Neuronal stem cell (in vitro differentiated cells): ENCODE measurements around the gene ACTL7B.
A peak's percentile ranks its signal among the peaks of the same experiment; 100 is the strongest.

Source experiments
- DNase-seq: peaks from one replicate; pipeline ENCODE4 v3.0.0-alpha.2; 2013; ENCODE audit warnings: low spot score
- H2AFZ ChIP-seq: one replicate; pipeline ENCODE4 v1.6.1; 2013; ENCODE audit warnings: mild to moderate bottlenecking, low read length, inconsistent platforms
- H2AK5ac ChIP-seq: 2 replicates; pipeline ENCODE4 v1.6.1; 2013; ENCODE audit warnings: low read depth, mild to moderate bottlenecking, inconsistent platforms, low read length, moderate library complexity, mixed read lengths
- H2BK120ac ChIP-seq: 2 replicates; pipeline ENCODE4 v1.6.1; 2013; ENCODE audit warnings: low read depth, mild to moderate bottlenecking, inconsistent platforms, low read length, moderate library complexity, mixed read lengths
- H2BK12ac ChIP-seq: one replicate; pipeline ENCODE4 v1.6.1; 2013; ENCODE audit warnings: low read length, inconsistent platforms
- H2BK15ac ChIP-seq: 2 replicates; pipeline ENCODE4 v1.6.1; 2013; ENCODE audit warnings: mild to moderate bottlenecking, low read length, inconsistent platforms, mixed read lengths
- H2BK5ac ChIP-seq: one replicate; pipeline ENCODE4 v1.6.1; 2013; ENCODE audit warnings: inconsistent platforms, mild to moderate bottlenecking, low read length, moderate library complexity
- H3K14ac ChIP-seq: one replicate; pipeline ENCODE4 v1.6.1; 2013; ENCODE audit warnings: low read length, inconsistent platforms
- H3K18ac ChIP-seq: 2 replicates; pipeline ENCODE4 v1.6.1; 2013; ENCODE audit warnings: low read length, inconsistent platforms
- H3K23ac ChIP-seq: 2 replicates; pipeline ENCODE4 v1.6.1; 2013; ENCODE audit warnings: low read depth, mild to moderate bottlenecking, mixed read lengths, low read length, inconsistent platforms; ENCODE audit not compliant: poor library complexity
- H3K27ac ChIP-seq: replicated peaks from 3 replicates; pipeline ENCODE4 v1.5.1; 2013; ENCODE audit warnings: low read length, inconsistent platforms
- H3K27me3 ChIP-seq, 3 experiments: 2 replicates each; pipeline ENCODE4 v1.6.1; 2013; ENCODE audit warnings: low read length in 3 of 3, mild to moderate bottlenecking in 2 of 3, inconsistent platforms in 1 of 3, low read depth in 1 of 3, mixed read lengths in 1 of 3, moderate library complexity in 1 of 3; ENCODE audit not compliant: control insufficient read depth in 3 of 3, insufficient read depth in 3 of 3
- H3K36me3 ChIP-seq, 2 donors: replicated peaks in 1 of 2; 2 replicates each; pipeline ENCODE4 v1.6.1; 2013; ENCODE audit warnings: low read length in 2 of 2; ENCODE audit not compliant: control insufficient read depth in 2 of 2, insufficient read depth in 2 of 2
- H3K4ac ChIP-seq: 2 replicates; pipeline ENCODE4 v1.6.1; 2013; ENCODE audit warnings: inconsistent platforms, mild to moderate bottlenecking, low read length, moderate library complexity
- H3K4me1 ChIP-seq, 2 donors: 1 replicate in 1 of 2; 2 replicates in 1 of 2; pipeline ENCODE4 v1.6.1; 2013; ENCODE audit warnings: low read length in 2 of 2, low read depth in 1 of 2; ENCODE audit not compliant: control insufficient read depth in 2 of 2, insufficient read depth in 1 of 2
- H3K4me2 ChIP-seq: one replicate; pipeline ENCODE4 v1.6.1; 2013; ENCODE audit warnings: mild to moderate bottlenecking, low read length, inconsistent platforms; ENCODE audit not compliant: insufficient read depth, poor library complexity, severe bottlenecking
- H3K4me3 ChIP-seq, 2 donors: 2 replicates each; pipeline ENCODE4 v1.5.1; 2013; ENCODE audit warnings: low read length in 2 of 2, mild to moderate bottlenecking in 2 of 2, inconsistent platforms in 1 of 2, moderate library complexity in 1 of 2
- H3K79me1 ChIP-seq: one replicate; pipeline ENCODE4 v1.6.1; 2013; ENCODE audit warnings: low read depth, mild to moderate bottlenecking, inconsistent platforms, low read length, moderate library complexity
- H3K9ac ChIP-seq: one replicate; pipeline ENCODE4 v1.6.1; 2013; ENCODE audit warnings: mild to moderate bottlenecking, low read depth, low read length, inconsistent platforms; ENCODE audit not compliant: poor library complexity
- H3K9me3 ChIP-seq, 2 donors: replicated peaks in 1 of 2; 2 replicates each; pipeline versions ENCODE3 to v1.6.1; 2013; ENCODE audit warnings: low read length in 2 of 2, mild to moderate bottlenecking in 2 of 2, inconsistent platforms in 1 of 2, low read depth in 1 of 2, mixed read lengths in 1 of 2, moderate library complexity in 1 of 2; ENCODE audit not compliant: control insufficient read depth in 2 of 2, insufficient read depth in 1 of 2
- H4K8ac ChIP-seq: one replicate; pipeline ENCODE4 v1.6.1; 2013; ENCODE audit warnings: low read depth, mild to moderate bottlenecking, inconsistent platforms, low read length, moderate library complexity
- H4K91ac ChIP-seq: one replicate; pipeline ENCODE4 v1.6.1; 2013; ENCODE audit warnings: low read length, low read depth, mild to moderate bottlenecking, inconsistent platforms; ENCODE audit not compliant: poor library complexity
- WGBS, 2 donors: extraction: QIAGEN DNeasy Blood & Tissue Kit; methylation state at CpG; one replicate each; pipeline ENCODE4 v1.1.7; 2013; ENCODE audit warnings: missing lambda C conversion rate in 2 of 2, mixed read lengths in 1 of 2; ENCODE audit not compliant: insufficient read length in 2 of 2, insufficient replicate concordance in 1 of 2; ENCODE audit errors: extremely low coverage in 2 of 2; 5-methylcytosine and 5-hydroxymethylcytosine counted together

Gene ACTL7B

GRCh38 chr9:108838017-108838416 lies 17.8 kb downstream of the ACTL7B start:
- Histone ChIP-seq H3K4me3 (no peak overlapping the region), H3K36me3 (no peaks in the 10 kb centered on the region), H3K27me3 (peaks cover 0 to under 1% (median 0%) of the 10 kb centered on the region in 3 experiments), H4K8ac (no peak overlapping the region), H3K14ac (no peak overlapping the region), H3K4ac (no peak overlapping the region), H3K23ac (no peak overlapping the region), H4K91ac (no peak overlapping the region), H3K18ac (no peak overlapping the region), H3K9ac (no peak overlapping the region), H3K79me1 (no peaks in the 10 kb centered on the region), H3K9me3 (no peaks in the 10 kb centered on the region), H2BK15ac (no peak overlapping the region), H2BK12ac (no peak overlapping the region), H2AFZ (no peak overlapping the region), H3K4me2 (no peak overlapping the region), H3K4me1 (peaks cover 0 to 1% of the 10 kb centered on the region in 2 donors), H2BK5ac (no peak overlapping the region), H2AK5ac (no peak overlapping the region), H2BK120ac (no peak overlapping the region), H3K27ac (no peak overlapping the region)
- no peak for DNase-seq
- no CpG with 5 or more reads among the region's 6 CpGs for WGBS, 2 donors

DNA sequence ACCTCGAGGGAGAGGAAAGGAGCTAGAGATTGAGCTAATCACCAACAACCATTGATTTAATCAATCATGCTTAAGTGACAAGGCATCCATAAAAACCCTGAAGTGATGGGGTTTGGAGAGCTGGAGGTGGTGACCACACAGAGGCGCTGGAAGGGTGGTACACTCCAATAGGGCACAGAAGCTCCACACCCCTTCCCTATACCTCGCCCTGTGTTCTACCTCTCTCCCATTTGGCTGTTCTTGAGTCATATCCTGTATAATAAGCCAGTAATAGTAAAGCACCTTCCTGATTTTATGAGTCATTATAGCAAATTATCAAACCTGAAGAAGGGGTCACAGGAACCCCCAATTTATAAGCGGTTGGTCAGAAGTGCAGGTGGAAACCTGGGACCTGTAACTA lies 18.3 kb downstream of the ACTL7B start:
- Histone ChIP-seq H2BK15ac (no peak overlapping the region), H3K9me3 (no peaks in the 10 kb centered on the region), H3K9ac (no peak overlapping the region), H2BK5ac (no peak overlapping the region), H3K14ac (no peak overlapping the region), H3K23ac (no peak overlapping the region), H4K8ac (no peak overlapping the region), H3K27me3 (no peaks in the 10 kb centered on the region), H3K4me2 (no peak overlapping the region), H4K91ac (no peak overlapping the region), H3K79me1 (no peaks in the 10 kb centered on the region), H3K4me1 (peaks cover 0 to 1% of the 10 kb centered on the region in 2 donors), H3K36me3 (no peaks in the 10 kb centered on the region), H2BK12ac (no peak overlapping the region), H3K4me3 (no peak overlapping the region), H3K4ac (no peak overlapping the region), H3K27ac (no peak overlapping the region), H2AK5ac (no peak overlapping the region), H3K18ac (no peak overlapping the region), H2BK120ac (no peak overlapping the region), H2AFZ (no peak overlapping the region)
- no peak for DNase-seq
- no CpG with 5 or more reads among the region's 4 CpGs for WGBS, 2 donors

GRCh38 chr9:108836781-108837180 lies 19.0 kb downstream of the ACTL7B start:
- no peak overlapping the region for H3K27ac ChIP-seq
- H3K79me1 ChIP-seq, result no peaks in the 10 kb centered on the region
- no peak overlapping the region for H3K14ac ChIP-seq
- H4K8ac ChIP-seq, result no peak overlapping the region
- H3K27me3 ChIP-seq, result no peaks in the 10 kb centered on the region
- H3K4me2 ChIP-seq, result no peak overlapping the region
- WGBS, 2 donors, result no CpG with 5 or more reads among the region's 5 CpGs
- no peak for DNase-seq
- H3K4me1 ChIP-seq, result peaks cover 0 to 1% of the 10 kb centered on the region in 2 donors
- H3K18ac ChIP-seq, result no peak overlapping the region
- H2BK12ac ChIP-seq, result no peak overlapping the region
- H4K91ac ChIP-seq, result no peak overlapping the region
- H3K36me3 ChIP-seq, result no peaks in the 10 kb centered on the region
- no peak overlapping the region for H3K9ac ChIP-seq
- no peak overlapping the region for H3K4ac ChIP-seq
- H3K23ac ChIP-seq, result no peak overlapping the region
- H2BK15ac ChIP-seq, result no peak overlapping the region
- H3K9me3 ChIP-seq, result no peaks in the 10 kb centered on the region
- no peak overlapping the region for H2BK120ac ChIP-seq
- H3K4me3 ChIP-seq, result no peak overlapping the region
- no peak overlapping the region for H2AK5ac ChIP-seq
- no peak overlapping the region for H2BK5ac ChIP-seq
- no peak overlapping the region for H2AFZ ChIP-seq

GRCh38 chr9:108836319-108836718 lies 19.5 kb downstream of the ACTL7B start:
- no peak overlapping the region for H4K8ac ChIP-seq
- H2AFZ ChIP-seq, result peak overlapping the region; percentile 52
- no peaks in the 10 kb centered on the region for H3K9me3 ChIP-seq
- no peak overlapping the region for H3K4ac ChIP-seq
- DNase-seq, result no peak
- H3K27me3 ChIP-seq, result no peaks in the 10 kb centered on the region
- H2AK5ac ChIP-seq, result no peak overlapping the region
- no peak overlapping the region for H3K4me3 ChIP-seq
- no peak overlapping the region for H4K91ac ChIP-seq
- H3K36me3 ChIP-seq, result no peaks in the 10 kb centered on the region
- no peaks in the 10 kb centered on the region for H3K79me1 ChIP-seq
- no peak overlapping the region for H3K18ac ChIP-seq
- no CpG with 5 or more reads among the region's 9 CpGs for WGBS, 2 donors
- no peak overlapping the region for H2BK12ac ChIP-seq
- no peak overlapping the region for H3K14ac ChIP-seq
- no peak overlapping the region for H2BK5ac ChIP-seq
- no peak overlapping the region for H3K9ac ChIP-seq
- H2BK15ac ChIP-seq, result no peak overlapping the region
- H3K4me2 ChIP-seq, result no peak overlapping the region
- peaks cover 0 to 1% of the 10 kb centered on the region in 2 donors for H3K4me1 ChIP-seq
- H3K27ac ChIP-seq, result no peak overlapping the region
- H2BK120ac ChIP-seq, result no peak overlapping the region
- H3K23ac ChIP-seq, result no peak overlapping the region
